Small intestine (tissue), 7 donors: ENCODE data around the gene METTL21A. TPM values are rescaled to one million over a fixed set of nuclear protein-coding genes. Genes with fewer than 3 reads are reported as not detected.

Experiments
- DNase-seq, 2 donors: peaks; one replicate each; pipeline versions ENCODE4 v3.0.0 to v3.0.0-alpha.2; 2013
- FAIRE-seq: peaks from 2 replicates; lab custom pipeline; 2012; peaks lifted over from hg19 to GRCh38; lab: Jason Lieb, UNC
- H3K27ac ChIP-seq, 3 donors: one replicate each; pipeline ENCODE4 v1.5.1; 2013; ENCODE audit warnings: low read length in 2 of 3, mild to moderate bottlenecking in 2 of 3, control low read depth in 1 of 3, inconsistent platforms in 1 of 3, low read depth in 1 of 3, moderate library complexity in 1 of 3
- H3K27me3 ChIP-seq, 3 donors: one replicate each; pipeline ENCODE4 v1.6.1; 2013; ENCODE audit warnings: low read length in 3 of 3, inconsistent platforms in 1 of 3; ENCODE audit not compliant: control insufficient read depth in 3 of 3, insufficient read depth in 3 of 3
- H3K36me3 ChIP-seq, 3 donors: one replicate each; pipeline ENCODE4 v1.6.1; 2013; ENCODE audit warnings: low read length in 3 of 3, inconsistent platforms in 1 of 3, low read depth in 1 of 3, mild to moderate bottlenecking in 1 of 3, moderate library complexity in 1 of 3; ENCODE audit not compliant: control insufficient read depth in 3 of 3, insufficient read depth in 2 of 3
- H3K4me1 ChIP-seq, 3 donors: one replicate each; pipeline ENCODE4 v1.6.1; 2013; ENCODE audit warnings: low read length in 2 of 3, inconsistent platforms in 1 of 3, low read depth in 1 of 3, mild to moderate bottlenecking in 1 of 3, moderate library complexity in 1 of 3; ENCODE audit not compliant: control insufficient read depth in 3 of 3, insufficient read depth in 2 of 3
- H3K4me3 ChIP-seq, 3 donors: one replicate each; pipeline ENCODE4 v1.5.1; 2013; ENCODE audit warnings: low read length in 3 of 3, control low read depth in 1 of 3, inconsistent platforms in 1 of 3, low read depth in 1 of 3, mild to moderate bottlenecking in 1 of 3, moderate library complexity in 1 of 3
- H3K9me3 ChIP-seq, 2 donors: one replicate each; pipeline ENCODE4 v1.6.1; 2013; ENCODE audit warnings: low read depth in 1 of 2, low read length in 1 of 2; ENCODE audit not compliant: control insufficient read depth in 2 of 2, insufficient read depth in 1 of 2
- WGBS, 3 donors: extraction: QIAGEN DNeasy Blood & Tissue Kit; methylation state at CpG; one replicate each; pipeline ENCODE4 v1.1.7; 2013; 5-methylcytosine and 5-hydroxymethylcytosine counted together
- polyA plus RNA-seq, 4 donors: library from polyadenylated mRNA; stranded (reverse) in 3 of 4; unstranded in 1 of 4; fragments of 200-250 nt in 3 of 4; fragments of 120-200 nt in 1 of 4; gene quantifications; one replicate each; pipeline versions ENCODE4 v1.2.1 to v1.2.3, GENCODE V29; 2013
- donor health status: healthy with polysubstance abuse.
- donor health status: control.
- donor health status: control.
- donor health status: Bipolar disorder and iron deficiency.
- donor health status: healthy.

Gene METTL21A
- polyA plus RNA-seq, 4 donors: 7.2 to 19.4 (median 13.8) TPM

DNA sequence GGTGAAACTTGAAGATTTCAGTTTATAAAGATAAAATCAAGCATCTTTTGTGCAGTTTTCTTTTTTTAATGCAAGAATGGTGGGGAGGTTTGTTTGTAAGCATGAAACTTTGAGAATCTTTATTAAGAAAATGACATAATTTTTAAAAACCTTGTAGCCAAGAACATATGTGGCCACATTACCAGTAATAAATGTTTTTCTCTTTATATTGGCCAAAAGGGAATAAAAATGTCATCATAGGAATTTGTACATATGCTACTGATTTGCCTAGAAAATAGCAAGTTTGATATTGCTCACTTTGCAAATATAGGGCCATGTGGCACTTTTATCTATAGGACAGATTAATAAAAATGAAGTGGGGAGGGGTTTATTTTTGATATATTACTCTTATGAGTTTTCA lies 25.6 kb downstream of the METTL21A start:
- no peaks in the 10 kb centered on the region for H3K9me3 ChIP-seq
- peaks cover 2 to 8% (median 4%) of the 10 kb centered on the region in 3 donors for H3K36me3 ChIP-seq
- FAIRE-seq: no peak
- H3K4me3 ChIP-seq: no peak overlapping the region
- no peak overlapping the region for H3K27ac ChIP-seq
- H3K4me1 ChIP-seq: no peaks in the 10 kb centered on the region
- no peak for DNase-seq
- H3K27me3 ChIP-seq: no peaks in the 10 kb centered on the region

DNA sequence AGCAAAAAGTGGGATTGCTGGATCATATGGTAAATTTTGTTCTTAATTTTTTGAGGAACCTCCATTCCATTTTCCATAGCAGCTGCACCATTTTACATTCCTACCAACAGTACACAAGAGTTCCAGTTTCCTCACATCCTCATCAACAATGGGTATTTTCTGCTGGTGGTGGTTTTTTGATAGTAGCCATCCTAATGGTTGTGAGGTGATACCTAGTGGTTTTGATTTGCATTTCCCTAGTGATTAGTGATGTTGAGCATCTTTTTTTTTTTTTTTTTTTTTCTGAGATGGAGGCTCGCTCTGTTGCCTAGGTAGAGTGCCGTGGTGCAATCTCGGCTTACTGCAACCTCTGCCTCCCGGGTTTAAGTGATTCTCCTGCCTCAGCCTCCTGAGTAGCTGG lies 30.5 kb downstream of the METTL21A start:
- DNase-seq (no peak), FAIRE-seq (no peak)
- Histone ChIP-seq H3K9me3 (peaks cover 0 to 12% of the 10 kb centered on the region in 2 donors), H3K4me3 (no peak overlapping the region), H3K27ac (no peak overlapping the region), H3K36me3 (peaks cover 4 to 30% (median 5%) of the 10 kb centered on the region in 3 donors), H3K27me3 (no peaks in the 10 kb centered on the region), H3K4me1 (no peaks in the 10 kb centered on the region)
- WGBS, 3 donors: 95 to 100% (median 96%) methylated on average over 4 of the region's 4 CpGs

DNA sequence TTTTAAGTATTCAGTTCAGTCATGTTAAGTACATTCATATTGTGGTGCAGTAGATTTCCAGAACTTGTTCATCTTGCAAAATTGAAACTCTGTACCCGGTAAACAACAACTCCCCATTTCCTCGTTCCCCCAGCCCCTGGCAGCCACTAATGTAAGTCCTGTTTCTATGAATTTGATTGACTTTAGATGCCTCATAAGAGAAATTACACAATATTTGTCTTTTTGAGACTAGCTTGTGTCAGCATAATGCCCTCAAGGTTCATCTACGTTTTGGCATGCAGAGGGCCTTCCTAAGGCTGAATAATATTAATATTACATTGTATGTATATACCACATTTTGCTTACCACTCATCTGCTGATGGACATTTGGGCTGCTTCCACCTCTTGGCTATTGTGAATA lies 30.9 kb downstream of the METTL21A start:
- DNase-seq (no peak), FAIRE-seq (no peak)
- H3K4me3 ChIP-seq: no peak overlapping the region
- H3K4me1 ChIP-seq: no peaks in the 10 kb centered on the region
- peaks cover 4 to 30% (median 5%) of the 10 kb centered on the region in 3 donors for H3K36me3 ChIP-seq
- 70 to 89% (median 74%) methylated on average over 3 of the region's 3 CpGs for WGBS, 3 donors
- no peaks in the 10 kb centered on the region for H3K27me3 ChIP-seq
- H3K27ac ChIP-seq: no peak overlapping the region
- peaks cover 0 to 12% of the 10 kb centered on the region in 2 donors for H3K9me3 ChIP-seq

DNA sequence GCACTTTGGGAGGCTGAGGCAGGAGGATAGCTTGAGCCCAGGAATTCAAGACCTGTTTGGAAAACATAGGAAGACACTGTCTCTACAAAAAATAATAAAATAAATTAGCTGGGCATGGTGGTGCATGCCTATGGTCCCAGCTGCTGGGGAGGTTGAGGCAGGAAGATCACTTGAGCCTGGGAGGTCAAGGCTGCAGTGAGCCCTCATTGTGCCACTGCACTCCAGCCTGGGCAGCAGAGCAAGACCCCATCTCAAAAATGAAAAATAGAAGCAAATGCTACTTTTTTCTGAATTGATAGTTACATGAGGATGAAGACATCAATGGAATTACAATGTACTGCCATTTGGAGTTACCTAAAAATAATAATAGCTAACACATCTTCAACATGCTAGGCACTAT lies 31.9 kb downstream of the METTL21A start:
- FAIRE-seq: no peak
- Histone ChIP-seq H3K4me3 (no peak overlapping the region), H3K27me3 (no peaks in the 10 kb centered on the region), H3K27ac (no peak overlapping the region), H3K36me3 (peaks cover 4 to 30% (median 8%) of the 10 kb centered on the region in 3 donors), H3K9me3 (peaks cover 0 to 12% of the 10 kb centered on the region in 2 donors), H3K4me1 (no peaks in the 10 kb centered on the region)
- no peak for DNase-seq

DNA sequence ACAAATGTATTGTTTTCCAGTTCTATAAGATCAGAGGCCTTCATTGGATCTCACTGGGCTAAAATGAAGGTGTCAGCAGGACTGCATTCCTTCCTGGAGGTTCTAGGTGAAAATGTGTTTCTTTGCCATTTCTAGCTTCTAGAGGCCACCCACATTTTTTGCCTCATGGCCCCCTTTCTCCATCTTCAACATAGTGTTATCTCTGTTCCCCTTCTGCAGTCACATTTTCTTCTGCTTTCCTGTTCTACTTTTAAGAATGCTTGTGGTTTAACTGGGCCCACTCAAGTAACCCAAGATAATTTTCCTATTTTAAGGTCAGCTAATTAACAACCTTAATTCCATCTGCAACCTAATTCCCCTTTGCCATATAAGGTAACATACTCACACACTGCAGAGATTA lies 36.1 kb downstream of the METTL21A start:
- Histone ChIP-seq H3K27me3 (no peaks in the 10 kb centered on the region), H3K27ac (no peak overlapping the region), H3K9me3 (peaks cover 0 to 12% of the 10 kb centered on the region in 2 donors), H3K36me3 (peaks cover 0 to 33% (median 3%) of the 10 kb centered on the region in 3 donors), H3K4me3 (no peak overlapping the region), H3K4me1 (no peaks in the 10 kb centered on the region)
- no peak for FAIRE-seq
- no peak for DNase-seq

DNA sequence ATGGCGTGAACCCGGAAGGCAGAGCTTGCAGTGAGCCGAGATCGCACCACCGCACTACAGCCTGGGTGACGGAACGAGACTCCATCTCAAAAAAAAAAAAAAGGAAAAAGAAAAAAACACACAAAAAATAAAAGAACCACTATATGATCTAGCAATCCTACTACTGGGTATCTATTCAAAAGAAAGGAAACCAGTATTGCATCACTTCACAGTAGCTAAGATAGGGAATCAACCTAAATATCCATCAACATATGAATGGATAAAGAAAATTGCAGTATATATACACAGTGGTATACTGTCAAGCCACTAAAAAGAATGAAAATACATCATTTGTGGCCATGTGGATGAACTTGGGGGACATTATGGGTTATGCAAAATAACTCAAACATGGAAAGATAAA lies 37.9 kb downstream of the METTL21A start:
- 98 to 100% (median 99%) methylated on average over 7 of the region's 7 CpGs for WGBS, 3 donors
- FAIRE-seq: no peak
- H3K36me3 ChIP-seq: peaks cover 0 to 22% (median 4%) of the 10 kb centered on the region in 3 donors
- DNase-seq: no peak
- no peak overlapping the region for H3K4me3 ChIP-seq
- no peaks in the 10 kb centered on the region for H3K27me3 ChIP-seq
- H3K4me1 ChIP-seq: no peaks in the 10 kb centered on the region
- H3K9me3 ChIP-seq: peaks cover 0 to 8% of the 10 kb centered on the region in 2 donors
- H3K27ac ChIP-seq: no peak overlapping the region

DNA sequence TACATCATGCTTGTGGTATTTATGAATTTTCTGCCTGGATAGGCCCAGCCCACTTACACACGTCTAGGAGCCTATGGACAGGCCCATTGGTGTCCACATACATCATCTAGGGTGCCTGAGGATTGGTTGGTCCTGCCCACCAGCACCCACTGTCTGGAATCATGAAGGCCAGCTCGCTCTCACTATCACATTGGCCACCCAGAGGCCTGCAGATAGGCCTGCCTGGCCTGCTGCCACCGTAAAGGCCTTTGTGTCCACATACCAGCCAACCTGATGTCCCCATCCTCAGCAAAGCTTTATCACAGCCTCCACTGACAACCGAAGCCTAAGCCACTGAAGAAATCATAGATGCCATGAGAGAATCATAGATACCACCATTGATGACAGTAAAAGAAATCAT lies 40.2 kb downstream of the METTL21A start:
- no peaks in the 10 kb centered on the region for H3K4me1 ChIP-seq
- no peak for DNase-seq
- H3K27me3 ChIP-seq: no peaks in the 10 kb centered on the region
- H3K9me3 ChIP-seq: no peaks in the 10 kb centered on the region
- peaks cover 0 to 17% (median 13%) of the 10 kb centered on the region in 3 donors for H3K36me3 ChIP-seq
- 96 to 98% (median 98%) methylated on average over 4 of the region's 4 CpGs for WGBS, 3 donors
- FAIRE-seq: no peak
- H3K4me3 ChIP-seq: no peak overlapping the region
- no peak overlapping the region for H3K27ac ChIP-seq

DNA sequence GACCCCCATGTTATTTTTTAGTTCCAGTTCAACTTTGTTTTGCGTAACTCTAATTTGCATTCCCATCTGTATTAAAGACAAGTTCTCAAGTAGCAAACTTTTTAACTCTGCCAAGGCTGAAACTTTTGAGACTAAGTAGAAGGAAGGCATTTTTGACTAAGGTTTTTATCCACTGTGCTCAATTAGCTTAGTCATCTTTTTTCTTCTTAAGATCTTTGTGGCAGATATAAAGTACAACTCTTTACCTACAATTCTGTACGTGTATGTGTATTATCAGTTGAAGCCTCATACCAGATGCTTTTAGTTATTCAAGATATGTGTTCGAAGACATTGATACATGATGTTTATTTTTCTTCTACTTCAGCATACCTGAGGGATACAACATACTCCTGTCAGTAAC lies 53.8 kb downstream of the METTL21A start:
- no peak for FAIRE-seq
- DNase-seq: no peak
- Histone ChIP-seq H3K9me3 (no peaks in the 10 kb centered on the region), H3K4me3 (no peak overlapping the region), H3K4me1 (no peaks in the 10 kb centered on the region), H3K27me3 (no peaks in the 10 kb centered on the region), H3K36me3 (peaks cover 0 to 20% (median 8%) of the 10 kb centered on the region in 3 donors), H3K27ac (no peak overlapping the region)
- 91 to 92% (median 92%) methylated on average over 3 of the region's 3 CpGs for WGBS, 3 donors

DNA sequence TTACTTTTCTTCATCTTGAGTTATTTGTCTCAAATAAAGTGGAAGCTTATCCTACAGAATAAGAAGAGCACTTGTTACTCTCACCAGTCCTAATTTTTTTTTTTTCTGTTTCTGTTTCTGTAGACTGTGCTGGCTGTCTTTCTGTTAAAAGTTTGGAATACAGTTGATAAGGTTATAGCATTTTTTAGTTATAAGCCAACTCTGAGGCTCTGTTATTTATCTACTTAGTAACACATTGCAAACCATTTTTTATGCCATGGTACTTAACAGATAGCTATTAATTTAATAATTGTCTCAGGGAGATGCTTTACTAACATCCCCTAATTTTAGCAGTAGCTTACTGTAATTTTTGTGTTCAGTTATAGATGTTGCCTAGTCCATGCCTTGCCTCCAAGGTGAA lies 57.5 kb downstream of the METTL21A start:
- H3K36me3 ChIP-seq: peaks cover 0 to 15% (median 11%) of the 10 kb centered on the region in 3 donors
- H3K27me3 ChIP-seq: no peaks in the 10 kb centered on the region
- H3K4me1 ChIP-seq: no peaks in the 10 kb centered on the region
- no peak overlapping the region for H3K27ac ChIP-seq
- FAIRE-seq (no peak), DNase-seq (no peak)
- no peak overlapping the region for H3K4me3 ChIP-seq
- H3K9me3 ChIP-seq: no peaks in the 10 kb centered on the region
